Activated CD4-positive, alpha-beta T cell treated with anti-CD3 and anti-CD28 coated beads, Interleukin-2, amount 50 U/mL, for 4 hours (primary cell): ENCODE results near the gene ZNF565.
"Not testable (repeated sequence)": the region's sequence is repeated elsewhere in the genome, so short reads cannot be mapped to it uniquely, and the experiment has no call there.

Experiments used
- DNase-seq, 2 experiments: peaks; one replicate each; pipeline ENCODE4 v3.0.0-alpha.2; 2020

The ZNF565 gene

DNA sequence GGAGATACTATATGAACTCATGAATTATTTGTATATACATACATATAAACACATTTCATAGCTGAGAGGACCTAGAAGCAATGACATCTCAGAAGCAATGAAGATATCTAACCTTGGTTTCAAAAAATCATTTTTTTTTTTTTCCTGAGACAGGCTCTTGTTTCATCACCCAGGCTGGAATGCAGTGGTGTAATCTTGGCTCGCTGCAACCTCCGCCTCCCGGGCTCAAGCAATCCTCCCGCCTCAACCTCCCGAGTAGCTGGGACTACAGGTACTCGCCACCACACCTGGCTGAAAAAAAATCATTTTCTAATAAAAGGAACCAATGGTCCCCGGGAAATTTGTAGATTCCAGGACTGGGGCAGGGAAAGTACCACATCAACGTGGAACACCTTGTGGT is 4.0 kb downstream of the ZNF565 start:
- no peak for DNase-seq

DNA sequence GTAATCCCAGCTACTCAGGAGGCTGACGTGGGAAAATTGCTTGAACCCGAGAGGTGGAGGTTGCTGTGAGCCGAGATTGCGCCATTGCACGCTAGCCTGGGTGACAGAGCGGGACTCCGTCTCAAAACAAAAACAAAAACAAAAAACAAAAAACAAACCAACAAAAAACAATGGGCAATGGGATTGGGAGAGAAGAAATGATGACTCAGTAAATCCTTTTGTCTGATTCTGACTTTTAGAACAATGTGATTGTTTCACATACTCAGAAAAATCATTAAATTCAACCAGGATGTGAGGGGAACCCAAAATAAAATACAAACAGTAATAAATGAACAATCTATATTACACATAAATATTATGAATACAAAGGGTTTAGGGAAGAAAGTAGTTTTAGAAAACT is 5.1 kb downstream of the ZNF565 start:
- DNase-seq = no peak

DNA sequence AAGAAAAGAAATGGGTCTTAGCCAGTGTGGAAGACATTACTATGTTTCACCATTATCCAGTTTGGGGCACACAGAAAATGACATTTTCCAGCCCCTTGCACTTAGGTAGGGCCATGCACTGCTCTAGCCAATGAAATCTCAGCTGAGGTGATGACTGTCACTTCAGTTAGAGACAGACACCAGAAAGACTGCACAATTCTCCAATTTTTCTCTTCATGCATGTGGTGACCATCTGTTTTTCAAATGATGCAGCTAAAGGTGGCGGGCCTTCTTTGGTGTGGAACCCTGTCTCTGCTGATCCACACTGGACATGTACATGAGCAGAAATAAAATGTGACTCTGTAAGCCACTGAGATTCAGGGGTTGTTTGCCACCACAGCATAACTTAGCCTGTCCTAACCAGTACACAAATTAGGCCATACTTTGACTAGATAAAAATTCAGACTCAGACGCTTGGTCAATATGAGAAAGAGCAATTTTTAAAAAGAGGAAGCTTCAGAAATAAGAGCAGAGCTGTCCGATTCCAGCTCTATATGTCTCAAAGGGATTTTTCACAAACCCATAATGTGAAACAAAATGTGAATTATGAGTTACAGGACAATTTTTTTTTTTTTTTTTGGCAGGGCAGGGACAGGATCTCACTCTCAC is 6.7 kb downstream of the ZNF565 start:
- DNase-seq = no peak

DNA sequence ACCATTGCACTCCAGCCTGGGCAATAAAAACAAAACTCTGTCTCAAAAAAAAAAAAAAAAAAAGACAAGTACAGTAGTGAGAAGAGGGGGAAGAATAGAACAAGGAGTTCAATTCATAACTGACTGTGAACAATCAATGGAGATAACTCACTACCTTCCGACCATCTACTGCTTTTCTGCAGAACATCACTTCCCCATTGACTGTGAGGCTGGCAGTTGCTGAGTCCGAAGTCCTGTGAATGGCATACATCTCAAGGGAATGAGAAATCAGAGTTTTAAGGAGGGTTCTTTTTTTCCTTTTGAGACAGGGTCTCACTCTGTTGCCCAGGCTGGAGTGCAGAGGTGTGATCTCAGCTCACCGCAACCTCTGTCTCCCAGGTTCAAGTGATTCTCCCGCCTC is 11.2 kb downstream of the ZNF565 start:
- DNase-seq = no peak

DNA sequence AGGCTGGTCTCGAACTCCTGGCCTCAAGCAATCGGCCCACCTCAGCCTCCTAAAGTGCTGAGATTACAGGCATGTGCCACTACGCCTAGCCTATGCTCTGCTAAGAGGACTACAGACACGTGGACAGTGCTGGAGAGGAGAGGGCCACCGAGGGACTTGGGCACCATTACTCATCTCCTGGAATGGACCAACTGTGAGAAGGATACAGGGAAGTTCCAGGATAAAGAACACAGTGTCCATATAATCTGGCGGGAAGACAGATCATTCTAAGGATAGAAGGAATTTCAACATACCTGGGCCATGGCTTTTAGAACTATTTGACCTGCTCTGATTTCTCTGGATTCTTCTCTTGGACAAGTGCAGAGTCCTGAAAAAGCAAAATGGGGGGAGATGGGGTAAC is 12.8 kb downstream of the ZNF565 start:
- DNase-seq = no peak

DNA sequence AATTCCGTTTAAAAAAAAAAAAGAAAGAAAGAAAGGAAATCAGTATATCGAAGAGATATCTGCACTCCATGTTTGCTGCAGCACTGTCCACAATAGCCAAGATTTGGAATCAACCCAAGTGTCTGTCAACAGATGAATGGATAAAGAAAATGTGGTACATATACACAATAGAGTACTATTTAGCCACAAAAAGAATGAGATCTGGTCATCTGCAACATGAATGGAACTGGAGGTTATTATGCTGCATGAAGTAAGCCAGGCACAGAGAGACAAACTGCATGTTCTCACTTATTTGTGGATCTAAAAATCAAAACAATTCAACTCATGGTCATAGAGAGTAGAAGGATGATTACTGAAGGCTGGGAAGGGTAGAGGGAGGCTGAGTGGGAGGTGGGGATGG is 16.3 kb downstream of the ZNF565 start:
- no peak for DNase-seq

DNA sequence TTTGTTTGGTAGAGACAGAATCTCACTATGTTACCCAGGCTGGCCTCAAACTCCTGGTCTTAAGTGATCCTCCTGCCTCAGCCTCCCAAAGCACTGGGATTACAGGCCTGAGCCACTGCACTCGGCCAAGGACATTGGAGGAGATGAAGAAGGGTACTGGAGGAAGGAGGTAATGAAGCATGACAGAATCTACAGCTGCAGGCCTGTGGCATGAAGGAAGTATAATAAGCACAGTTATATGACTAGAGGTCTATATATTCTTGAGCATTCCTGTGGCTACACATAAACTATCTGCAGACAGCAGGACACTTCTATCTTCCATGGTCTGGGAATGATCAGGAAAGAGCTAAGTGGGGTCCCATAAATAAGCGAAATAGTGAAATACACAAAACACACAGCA is 18.2 kb downstream of the ZNF565 start:
- no peak for DNase-seq

DNA sequence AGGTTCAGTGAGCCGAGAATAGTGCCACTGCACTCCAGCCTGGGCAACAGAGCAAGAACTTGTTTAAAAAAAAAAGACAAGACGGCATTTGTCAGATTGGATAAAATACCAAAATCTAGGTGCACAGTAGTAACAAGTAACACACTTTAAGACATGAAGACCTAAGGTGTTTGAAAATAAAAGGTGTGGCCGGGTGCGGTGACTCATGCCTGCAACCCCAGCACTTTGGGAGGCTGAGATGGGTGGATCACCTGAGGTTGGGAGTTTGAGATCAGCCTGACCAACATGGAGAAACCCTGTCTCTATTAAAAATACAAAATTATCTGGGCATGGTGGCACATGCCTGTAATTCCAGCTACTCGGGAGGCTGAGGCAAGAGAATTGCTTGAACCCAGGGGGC is 27.7 kb downstream of the ZNF565 start:
- not testable (repeated sequence) for DNase-seq

DNA sequence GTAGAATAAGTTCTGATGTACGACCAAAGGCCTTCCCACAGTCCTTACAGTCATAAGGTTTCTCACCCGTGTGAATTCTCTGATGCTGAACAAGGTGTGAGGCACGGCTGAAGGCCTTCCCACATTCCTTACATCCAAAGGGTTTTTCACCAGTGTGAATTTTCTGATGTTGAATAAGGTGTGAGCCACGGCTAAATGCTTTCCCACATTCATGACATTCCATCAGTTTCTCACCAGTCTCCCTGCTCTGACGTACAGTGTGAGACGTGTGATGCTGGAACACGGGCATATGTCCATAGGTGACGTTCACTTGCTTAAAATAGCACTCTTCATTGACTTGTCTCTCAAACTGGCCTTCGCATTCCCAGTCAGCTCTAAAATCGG is 31.2 kb downstream of the ZNF565 start:
- no peak for DNase-seq

DNA sequence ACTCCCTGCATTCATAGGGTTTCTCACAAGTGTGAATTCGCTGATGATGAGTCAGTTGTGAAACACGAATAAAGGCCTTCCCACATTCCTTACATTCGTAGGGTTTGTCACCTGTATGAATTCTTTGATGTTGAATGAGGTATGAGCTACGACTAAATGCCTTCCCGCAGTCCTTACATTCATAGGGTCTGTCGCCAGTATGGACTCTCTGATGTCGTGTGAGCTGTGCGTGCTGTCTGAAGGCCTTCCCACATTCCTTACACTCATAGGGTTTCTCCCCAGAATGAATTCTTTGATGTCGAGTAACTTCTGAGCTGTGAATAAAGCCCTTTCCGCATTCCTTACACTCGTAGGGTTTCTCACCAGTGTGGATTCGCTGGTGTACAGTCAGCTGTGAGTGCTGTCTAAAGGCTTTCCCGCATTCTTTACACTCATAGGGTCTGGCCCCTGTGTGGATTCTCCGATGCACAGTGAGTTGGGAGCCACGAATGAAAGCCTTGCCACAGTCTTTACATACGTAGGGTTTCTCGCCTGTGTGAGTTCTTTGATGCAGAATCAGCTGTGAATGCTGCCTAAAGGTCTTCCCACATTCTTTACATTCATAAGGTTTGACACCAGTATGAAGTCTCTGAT is 31.7 kb downstream of the ZNF565 start:
- no peak for DNase-seq

DNA sequence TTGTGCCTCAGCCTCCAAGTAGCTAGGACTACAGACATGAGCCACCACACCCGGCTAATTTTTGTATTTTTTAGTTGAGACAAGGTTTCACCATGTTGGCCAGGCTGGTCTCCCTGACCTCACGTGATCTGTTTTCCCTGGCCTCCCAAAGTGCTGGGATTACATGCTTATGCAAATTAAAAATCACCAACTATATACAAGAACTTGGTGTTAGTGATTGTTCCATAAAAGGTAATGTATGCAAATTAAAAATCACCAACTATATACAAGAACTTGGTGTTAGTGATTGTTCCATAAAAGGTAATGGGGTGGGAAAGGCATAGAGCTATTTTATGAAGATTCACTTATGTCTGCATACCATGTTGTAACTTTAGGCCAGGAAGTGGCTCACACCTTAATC is 35.4 kb downstream of the ZNF565 start:
- not testable (repeated sequence) for DNase-seq

DNA sequence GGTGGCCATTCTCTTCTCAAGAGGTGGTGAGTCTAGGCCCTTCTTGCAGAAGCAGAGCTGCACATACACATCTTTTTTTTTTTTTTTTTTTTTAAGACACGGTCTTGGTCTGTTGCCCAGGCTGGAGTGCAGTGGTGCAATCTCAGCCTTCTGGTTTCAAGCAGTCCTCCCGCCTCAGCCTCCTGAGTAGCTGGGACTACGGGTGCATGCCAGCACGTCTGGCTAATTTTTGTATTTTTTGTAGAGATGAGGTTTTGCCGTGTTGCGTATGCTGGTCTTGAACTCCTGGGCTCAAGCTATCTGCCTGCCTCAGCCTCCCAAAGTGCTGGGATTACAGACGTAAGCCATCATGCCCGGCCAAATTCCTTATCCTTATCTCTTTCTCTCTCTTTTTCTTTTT is 40.6 kb downstream of the ZNF565 start:
- not testable (repeated sequence) for DNase-seq

DNA sequence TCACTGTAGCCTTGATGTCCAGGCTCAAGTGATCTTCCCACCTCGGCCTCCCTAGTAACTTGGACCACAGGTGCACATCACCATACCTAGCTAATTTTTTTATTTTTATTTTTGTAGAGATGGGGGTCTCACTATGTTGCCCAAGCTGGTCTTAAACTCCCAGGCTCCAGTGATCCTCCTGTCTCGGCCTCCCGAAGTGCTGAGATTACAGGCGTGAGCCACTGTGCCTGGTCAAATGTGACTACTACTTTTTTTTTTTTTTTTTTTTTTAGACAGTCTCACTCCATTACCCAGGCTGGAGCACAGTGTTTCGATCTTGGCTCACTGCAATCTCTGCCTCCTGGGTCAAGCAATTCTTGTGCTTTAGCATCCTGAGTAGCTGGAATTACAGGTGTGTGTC is 41.6 kb downstream of the ZNF565 start:
- no peak for DNase-seq

DNA sequence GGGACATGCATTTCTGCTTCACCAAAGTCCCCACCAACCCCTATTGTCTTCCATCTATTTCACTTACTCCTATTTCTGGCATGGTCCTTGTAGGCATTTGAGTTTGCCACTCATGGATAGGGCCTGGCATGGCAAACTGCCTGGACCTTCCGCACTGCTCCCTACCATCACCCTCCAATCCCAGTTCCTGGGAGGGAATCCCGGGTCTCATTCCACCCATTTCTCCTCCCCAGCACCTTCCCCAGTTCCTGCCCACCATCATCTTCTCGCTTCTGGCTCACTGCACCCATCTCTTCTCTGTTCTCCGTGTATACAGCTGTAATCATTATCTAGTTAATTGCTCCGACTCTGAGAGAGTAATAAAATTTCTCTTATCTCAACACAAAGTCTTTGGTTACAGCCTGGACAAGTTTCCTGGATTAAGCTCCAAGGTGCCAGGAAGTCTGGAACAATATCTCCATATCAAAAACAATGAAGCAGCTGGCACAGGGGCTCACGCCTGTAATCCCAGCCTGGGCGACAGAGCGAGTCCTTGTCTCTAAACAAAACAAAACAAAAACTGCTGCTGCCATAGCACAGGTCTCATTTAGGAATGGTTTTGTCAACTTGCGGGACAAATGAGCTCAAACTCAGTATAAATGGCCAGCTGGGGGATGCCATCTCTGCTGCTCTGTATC is 45.2 kb downstream of the ZNF565 start:
- DNase-seq = no peak

DNA sequence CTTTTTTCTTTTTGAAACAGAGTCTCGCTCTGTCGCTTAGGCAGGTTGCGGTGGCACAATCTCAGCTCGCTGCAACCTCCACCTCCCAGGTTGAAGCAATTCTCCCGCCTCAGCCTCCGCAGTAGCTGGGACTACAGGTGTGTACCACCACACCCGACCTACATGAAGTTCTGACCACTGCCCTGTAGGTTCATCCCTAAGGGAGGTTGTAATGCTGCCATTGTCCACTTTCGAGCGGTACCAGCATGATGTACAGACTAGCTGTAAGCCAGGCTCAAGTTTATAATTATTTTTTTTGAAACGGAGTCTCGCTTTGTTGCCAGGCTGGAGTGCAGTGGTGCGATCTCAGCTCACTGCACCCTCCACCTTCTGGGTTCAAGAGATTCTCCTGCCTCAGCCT is 50.7 kb downstream of the ZNF565 start:
- DNase-seq = no peak

DNA sequence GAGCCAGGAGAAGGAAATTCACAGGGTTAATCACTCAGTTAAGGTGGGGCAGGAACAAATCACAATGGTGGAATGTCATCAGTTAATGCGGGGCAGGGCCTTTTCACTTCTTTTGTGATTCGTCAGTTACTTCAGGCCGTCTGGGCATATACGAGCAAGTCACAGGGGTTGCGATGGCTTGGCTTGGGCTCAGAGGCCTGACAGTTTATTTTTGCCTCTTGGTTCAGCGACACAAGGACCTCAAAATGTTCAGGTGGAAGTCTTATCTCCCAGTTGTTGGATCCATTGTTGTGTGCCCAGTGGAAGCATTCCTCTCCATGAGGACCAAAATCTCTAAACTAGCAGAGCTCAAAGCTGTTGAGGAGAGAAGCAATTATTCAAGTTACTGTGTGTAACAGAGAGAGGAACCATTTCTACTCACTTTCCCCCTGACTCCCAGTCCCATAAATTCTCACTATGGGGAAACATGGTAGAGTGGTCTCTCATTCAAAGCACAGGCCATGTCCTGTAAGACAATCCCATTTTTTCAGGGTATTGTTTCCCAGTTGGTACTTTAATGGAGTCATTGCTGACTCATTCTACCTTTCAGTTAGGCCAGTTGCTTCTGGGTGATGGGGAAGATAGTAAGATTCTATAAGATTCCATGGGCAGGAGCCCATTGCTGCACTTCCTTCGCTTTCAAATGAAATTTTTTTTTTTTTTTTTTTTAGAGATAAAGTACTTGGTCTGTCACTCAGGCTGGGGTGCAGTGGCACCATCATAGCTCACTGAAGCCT is 53.5 kb downstream of the ZNF565 start:
- no peak for DNase-seq

DNA sequence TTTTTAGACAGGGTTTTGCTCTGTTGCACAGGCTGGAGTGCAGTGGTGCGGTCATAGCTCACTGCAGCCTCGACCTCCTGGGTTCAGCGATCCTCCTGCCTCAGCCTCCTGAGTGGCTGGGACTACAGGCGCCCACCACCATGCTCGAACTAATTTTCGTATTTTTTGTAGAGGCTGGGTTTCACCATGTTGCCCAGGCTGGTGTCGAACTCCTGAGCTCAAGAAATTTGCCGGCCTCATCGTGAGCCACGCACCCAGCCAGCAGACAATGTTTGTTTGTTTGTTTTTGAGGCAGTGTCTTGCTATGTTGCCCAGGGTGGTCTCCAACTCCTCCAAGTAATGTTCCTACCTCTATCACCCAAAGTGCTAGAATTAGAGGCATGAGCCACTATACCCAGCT is 61.3 kb downstream of the ZNF565 start:
- no peak for DNase-seq

DNA sequence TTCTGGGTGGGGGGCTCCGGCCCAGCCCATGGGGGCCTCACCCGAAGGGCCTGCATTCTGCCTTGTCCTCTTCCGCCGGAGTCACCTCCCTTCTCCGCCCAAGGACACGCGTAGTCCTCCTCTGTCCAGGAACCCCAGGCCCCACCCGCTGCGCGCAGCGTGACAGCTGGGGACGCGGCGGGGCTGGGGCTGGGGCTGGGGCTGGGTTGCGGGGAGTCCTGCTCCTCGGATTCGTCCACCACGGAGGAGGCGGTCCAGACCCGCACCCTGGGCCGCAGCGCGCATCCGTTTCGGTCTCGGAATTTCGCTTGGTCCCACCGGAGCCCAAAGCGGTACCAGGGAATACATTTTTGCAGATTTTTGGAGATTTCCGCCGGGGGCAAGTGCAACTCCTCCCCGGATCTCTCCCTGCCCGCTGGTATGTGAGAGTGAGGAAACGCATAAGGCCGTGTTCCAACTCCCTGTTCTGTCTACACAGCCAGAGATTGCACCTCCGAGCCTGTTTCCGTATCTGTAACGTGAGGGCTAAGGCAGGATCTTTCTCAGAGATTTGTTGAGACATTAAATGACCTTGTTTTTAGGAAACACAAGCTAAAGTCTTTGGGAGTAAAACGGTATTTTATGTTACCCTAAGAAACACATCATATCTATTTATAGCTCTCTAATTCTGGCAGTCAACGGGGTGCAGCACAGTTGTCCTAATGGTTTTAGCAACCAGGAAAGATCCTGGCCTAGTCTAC is 61.9 kb downstream of the ZNF565 start, which contains the start of gene COX7A1:
COX7A1 (minus strand) TSS at position 96 of the 740 bp plus-strand sequence; CDS start at position 56, 40 bp downstream.
- DNase-seq = no peak

DNA sequence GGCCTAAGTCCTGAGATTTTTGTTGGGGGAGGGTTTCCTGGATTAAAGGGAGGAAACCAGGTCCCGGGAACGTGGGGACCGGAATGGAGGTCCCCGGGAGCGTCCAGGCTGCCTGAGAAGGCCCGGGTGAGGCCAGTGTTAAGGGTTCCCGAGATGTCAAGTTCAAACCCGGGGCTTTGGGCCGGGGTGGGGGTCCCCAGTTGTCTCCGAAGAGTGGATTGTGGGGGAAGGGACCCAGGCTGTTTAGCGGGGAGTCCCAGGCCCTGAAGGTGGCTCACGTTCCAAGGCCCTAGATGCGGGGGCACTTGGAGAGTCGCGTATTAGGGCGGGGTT is 62.5 kb downstream of the ZNF565 start:
- no peak for DNase-seq

DNA sequence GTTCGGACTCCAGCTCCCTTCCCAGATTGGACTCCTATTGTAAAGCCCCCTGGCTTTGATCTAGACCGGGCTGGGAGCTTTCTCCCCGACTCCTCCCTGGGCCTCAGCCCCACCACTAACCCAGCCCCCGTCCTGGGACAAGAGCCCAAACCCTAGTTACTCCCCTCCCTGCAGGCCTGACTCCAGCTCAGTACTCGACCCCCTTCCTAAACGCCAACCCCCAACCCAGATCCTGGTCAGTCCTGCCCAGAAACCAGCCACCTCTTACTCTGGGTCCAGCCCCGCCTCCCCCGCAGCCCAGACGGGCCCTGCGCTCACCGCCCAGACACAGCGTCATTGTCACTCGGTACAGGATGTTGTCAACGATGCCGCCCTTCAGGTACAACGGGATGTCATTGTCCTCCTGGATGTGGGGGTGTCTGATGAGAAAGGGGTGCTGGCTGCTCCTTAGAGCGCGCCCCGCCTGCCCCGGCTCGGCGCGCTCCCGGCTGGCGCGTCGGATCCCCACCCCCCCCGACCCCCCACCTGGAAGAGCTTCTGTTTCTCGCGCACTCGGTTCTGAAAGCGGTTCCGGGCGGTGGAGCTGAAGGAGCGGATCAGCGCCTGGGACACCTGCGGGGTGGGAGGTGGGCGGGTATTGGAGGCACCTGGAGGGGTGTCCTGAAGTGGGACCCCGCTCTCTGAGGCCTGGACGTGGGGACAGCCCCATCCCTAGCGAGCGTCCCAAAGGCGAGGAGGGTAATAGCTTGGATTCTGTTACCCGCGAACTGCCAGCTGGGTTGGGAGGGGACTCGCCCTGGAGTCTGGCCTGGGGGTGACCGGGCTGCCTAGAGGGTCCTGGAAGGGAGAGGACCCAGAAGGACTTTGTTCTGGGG is 63.1 kb downstream of the ZNF565 start:
- no peak for DNase-seq

DNA sequence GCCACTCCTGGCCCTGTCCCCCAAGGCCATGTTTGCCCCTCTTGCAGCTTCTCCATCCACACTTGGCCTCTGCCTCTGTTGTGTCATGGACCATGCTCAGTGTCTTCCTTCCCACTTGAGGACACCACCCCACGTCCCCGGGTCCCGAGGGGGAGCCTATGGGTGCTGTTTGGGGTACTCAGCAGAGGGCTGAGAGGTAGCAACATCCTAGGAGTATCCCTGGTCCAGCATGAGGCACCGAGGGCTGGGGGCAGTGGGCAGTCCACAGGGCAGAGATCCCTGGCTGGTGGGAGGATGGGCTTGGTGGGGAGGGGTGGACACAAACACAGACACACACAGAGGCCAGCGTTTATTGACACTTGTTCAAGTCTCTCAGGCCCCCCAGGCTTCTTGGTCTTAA is 63.9 kb downstream of the ZNF565 start:
- no peak for DNase-seq
